Hematopoietic multipotent progenitor cell treated with erythropoietin and hydrocortisone succinate and interleukin-3 and kit ligand, for 17 days (in vitro differentiated cells): ENCODE data around the gene C3orf22.
"Not testable (repeated sequence)": the region's sequence is repeated elsewhere in the genome, so short reads cannot be mapped to it uniquely, and the experiment has no call there.

Source experiments
- DNase-seq: peaks from one replicate; pipeline ENCODE4 v3.0.0-alpha.2; 2015; ENCODE audit warnings: low spot score

Gene C3orf22

GRCh38 chr3:126542340-126543241 lies 16.1 kb downstream of the C3orf22 start:
- no peak for DNase-seq

GRCh38 chr3:126541628-126542339 lies 16.9 kb downstream of the C3orf22 start:
- no peak for DNase-seq

GRCh38 chr3:126540951-126541627 lies 17.6 kb downstream of the C3orf22 start:
- no peak for DNase-seq

- peak; percentile 20 for DNase-seq
Measured at GRCh38 chr3:126540342-126540849, 18.3 kb downstream of the C3orf22 start.

GRCh38 chr3:126539558-126540250 lies 19.0 kb downstream of the C3orf22 start:
- DNase-seq: no peak

GRCh38 chr3:126538966-126539365 lies 19.8 kb downstream of the C3orf22 start:
- DNase-seq: no peak

- no peak for DNase-seq
Measured at GRCh38 chr3:126538316-126538715, 20.4 kb downstream of the C3orf22 start.

- no peak for DNase-seq
Measured at GRCh38 chr3:126537730-126538281, 20.9 kb downstream of the C3orf22 start.

- DNase-seq: no peak
Measured at GRCh38 chr3:126537116-126537729, 21.5 kb downstream of the C3orf22 start.

GRCh38 chr3:126536126-126536525 lies 22.6 kb downstream of the C3orf22 start:
- no peak for DNase-seq

GRCh38 chr3:126535636-126536035 lies 23.1 kb downstream of the C3orf22 start:
- DNase-seq: no peak

- not testable (repeated sequence) for DNase-seq
Measured at GRCh38 chr3:126534716-126535115, 24.0 kb downstream of the C3orf22 start.

- no peak for DNase-seq
Measured at GRCh38 chr3:126533506-126533905, 25.2 kb downstream of the C3orf22 start.

- DNase-seq: no peak
Measured at GRCh38 chr3:126531051-126531330, 27.7 kb downstream of the C3orf22 start.

- DNase-seq: no peak
Measured at GRCh38 chr3:126530171-126531050, 28.3 kb downstream of the C3orf22 start.

- no peak for DNase-seq
Measured at GRCh38 chr3:126529585-126530170, 29.1 kb downstream of the C3orf22 start.

- no peak for DNase-seq
Measured at GRCh38 chr3:126528800-126529541, 29.8 kb downstream of the C3orf22 start.

GRCh38 chr3:126528419-126528799 lies 30.3 kb downstream of the C3orf22 start:
- no peak for DNase-seq
